Erythroblast (primary cell): ENCODE data around the gene MZT2B.
"Not testable (repeated sequence)": the region's sequence is repeated elsewhere in the genome, so short reads cannot be mapped to it uniquely, and the experiment has no call there.

Experiments
- DNase-seq, 2 experiments: peaks; one replicate each; lab custom pipeline; 2025; lab: John Stamatoyannopoulos, UW
- GATA1 ChIP-seq: IDR thresholded peaks from 2 replicates; pipeline ENCODE4 v1.6.1; 2011; ENCODE audit warnings: low read depth, mild to moderate bottlenecking, control low read depth, low read length, moderate library complexity
- POLR2A ChIP-seq: IDR thresholded peaks from 2 replicates; pipeline ENCODE4 v1.6.1; 2011; ENCODE audit warnings: mild to moderate bottlenecking, low read length

The MZT2B gene

GRCh38 chr2:130150181-130151144 lies 31.6 kb upstream of the MZT2B start:
- DNase-seq, result no peak
- TF ChIP-seq POLR2A, result no peak
- no peak for TF ChIP-seq GATA1

- DNase-seq, result not testable (repeated sequence)
Measured at GRCh38 chr2:130151145-130151512, 30.9 kb upstream of the MZT2B start.

- not testable (repeated sequence) for DNase-seq
Measured at GRCh38 chr2:130152136-130152815, 29.8 kb upstream of the MZT2B start.

GRCh38 chr2:130152816-130153595 lies 29.1 kb upstream of the MZT2B start:
- TF ChIP-seq POLR2A (no peak), GATA1 (no peak)
- DNase-seq, result no peak

GRCh38 chr2:130153721-130154422 lies 28.2 kb upstream of the MZT2B start:
- DNase-seq, result not testable (repeated sequence)

- not testable (repeated sequence) for DNase-seq
Measured at GRCh38 chr2:130154423-130154770, 27.7 kb upstream of the MZT2B start.

- no peak for DNase-seq
Measured at GRCh38 chr2:130154773-130155765, 27.0 kb upstream of the MZT2B start.

GRCh38 chr2:130155956-130156623 lies 26.0 kb upstream of the MZT2B start:
- DNase-seq, result peak; percentile 73 to 76

More at GRCh38 chr2:130154773-130155765, 27.0 kb upstream of the MZT2B start:
- TF ChIP-seq POLR2A, result no peak
- TF ChIP-seq GATA1, result no peak

GRCh38 chr2:130156624-130157004 lies 25.4 kb upstream of the MZT2B start:
- no peak for DNase-seq
- no peak for TF ChIP-seq GATA1
- TF ChIP-seq POLR2A, result no peak

- DNase-seq, result not testable (repeated sequence)
Measured at GRCh38 chr2:130157354-130157753, 24.7 kb upstream of the MZT2B start.

GRCh38 chr2:130157825-130158514 lies 24.1 kb upstream of the MZT2B start:
- not testable (repeated sequence) for DNase-seq

GRCh38 chr2:130158631-130159030 lies 23.4 kb upstream of the MZT2B start:
- no peak for TF ChIP-seq GATA1
- no peak for DNase-seq

- not testable (repeated sequence) for DNase-seq
Measured at GRCh38 chr2:130159376-130159775, 22.7 kb upstream of the MZT2B start.
